ENCODE results near the gene SAMD8.
A peak's percentile ranks its signal among the peaks of the same experiment; 100 is the strongest.
"Not testable (repeated sequence)": the region's sequence is repeated elsewhere in the genome, so short reads cannot be mapped to it uniquely, and the experiment has no call there.

Gene SAMD8

DNA sequence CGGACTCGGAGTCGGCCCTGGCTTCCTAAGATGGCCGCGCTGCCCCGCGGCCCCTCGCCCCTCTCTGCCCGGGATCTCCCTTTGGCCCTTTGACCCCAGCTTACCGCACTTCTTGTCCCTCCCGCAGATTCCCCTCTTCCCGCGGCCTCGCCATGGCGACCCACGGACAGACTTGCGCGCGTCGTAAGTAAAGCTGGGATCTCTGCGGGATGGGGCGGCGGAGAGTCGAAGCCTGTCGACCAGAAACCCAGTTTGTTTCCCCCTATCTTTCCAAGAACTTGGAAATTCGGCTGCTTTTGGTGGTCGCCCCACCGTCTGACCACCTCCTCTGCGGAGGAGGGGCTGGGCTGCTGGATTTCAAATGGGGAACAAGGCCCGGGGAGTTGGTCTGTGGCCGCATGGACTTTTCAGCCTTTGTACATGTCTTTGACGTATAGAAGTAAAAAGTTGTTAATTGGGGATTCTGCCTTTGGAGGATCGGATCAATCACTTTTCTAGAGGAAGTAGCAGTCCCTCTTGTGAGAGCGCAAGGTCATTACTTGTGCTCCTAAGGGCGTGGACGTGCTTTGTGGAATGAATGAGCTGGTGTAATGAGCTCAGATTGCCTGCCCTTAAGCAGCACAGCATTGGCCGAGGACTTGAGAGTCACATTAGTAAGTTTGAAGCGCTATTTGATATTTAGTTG lies 99.7 kb downstream of the SAMD8 start:
- H3K9me3 ChIP-seq (ENCODE audit: control insufficient read depth, low read length), result no peaks in the 10 kb centered on the region
- H3K79me2 ChIP-seq, result peaks cover 47% of the 10 kb centered on the region
- peak overlapping the region; percentile 98 for H3K27ac ChIP-seq
- peaks cover 10% of the 10 kb centered on the region for H3K4me1 ChIP-seq
- H2AFZ ChIP-seq, result peak overlapping the region; percentile 97
- no peaks in the 10 kb centered on the region for H3K27me3 ChIP-seq (ENCODE audit: control insufficient read depth, insufficient read depth, low read length)
- peak overlapping the region; percentile 100 for H3K4me2 ChIP-seq (ENCODE audit: low read length)
- peak overlapping the region; percentile 85 for H3K9ac ChIP-seq
- H3K4me3 ChIP-seq (ENCODE audit: low read depth, low read length), result peak overlapping the region; percentile 98
- H3K36me3 ChIP-seq (ENCODE audit: control insufficient read depth, insufficient read depth, low read length), result no peaks in the 10 kb centered on the region
- TF ChIP-seq, protein P1, sequence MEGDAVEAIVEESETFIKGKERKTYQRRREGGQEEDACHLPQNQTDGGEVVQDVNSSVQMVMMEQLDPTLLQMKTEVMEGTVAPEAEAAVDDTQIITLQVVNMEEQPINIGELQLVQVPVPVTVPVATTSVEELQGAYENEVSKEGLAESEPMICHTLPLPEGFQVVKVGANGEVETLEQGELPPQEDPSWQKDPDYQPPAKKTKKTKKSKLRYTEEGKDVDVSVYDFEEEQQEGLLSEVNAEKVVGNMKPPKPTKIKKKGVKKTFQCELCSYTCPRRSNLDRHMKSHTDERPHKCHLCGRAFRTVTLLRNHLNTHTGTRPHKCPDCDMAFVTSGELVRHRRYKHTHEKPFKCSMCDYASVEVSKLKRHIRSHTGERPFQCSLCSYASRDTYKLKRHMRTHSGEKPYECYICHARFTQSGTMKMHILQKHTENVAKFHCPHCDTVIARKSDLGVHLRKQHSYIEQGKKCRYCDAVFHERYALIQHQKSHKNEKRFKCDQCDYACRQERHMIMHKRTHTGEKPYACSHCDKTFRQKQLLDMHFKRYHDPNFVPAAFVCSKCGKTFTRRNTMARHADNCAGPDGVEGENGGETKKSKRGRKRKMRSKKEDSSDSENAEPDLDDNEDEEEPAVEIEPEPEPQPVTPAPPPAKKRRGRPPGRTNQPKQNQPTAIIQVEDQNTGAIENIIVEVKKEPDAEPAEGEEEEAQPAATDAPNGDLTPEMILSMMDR (IDR thresholded peaks at IDR 0.05), result no peak

DNA sequence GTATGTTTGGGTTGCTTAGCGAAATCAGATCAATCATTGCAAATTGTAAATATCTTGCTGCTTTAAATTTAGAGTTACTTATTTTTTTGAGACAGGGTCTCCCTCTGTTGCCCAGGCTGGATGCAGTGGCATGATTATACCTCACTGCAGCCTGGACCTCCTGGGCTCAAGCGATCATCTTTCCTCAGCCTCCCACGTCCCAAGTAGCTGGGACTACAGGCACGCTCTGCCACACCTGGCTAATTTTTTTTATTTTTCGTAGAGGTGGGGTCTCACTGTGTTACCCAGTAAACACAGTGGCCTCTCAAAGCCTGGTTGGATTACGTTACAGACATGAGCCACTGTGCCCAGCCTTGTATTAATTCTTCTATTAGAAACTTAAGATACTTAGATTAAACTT lies 100.9 kb downstream of the SAMD8 start:
- no peak overlapping the region for H3K27ac ChIP-seq
- TF ChIP-seq, protein P1 (IDR thresholded peaks at IDR 0.05), result no peak
- no peaks in the 10 kb centered on the region for H3K36me3 ChIP-seq (ENCODE audit: control insufficient read depth, insufficient read depth, low read length)
- no peak overlapping the region for H3K4me3 ChIP-seq (ENCODE audit: low read depth, low read length)
- no peak overlapping the region for H3K9ac ChIP-seq
- H3K79me2 ChIP-seq, result peaks cover 58% of the 10 kb centered on the region
- no peaks in the 10 kb centered on the region for H3K9me3 ChIP-seq (ENCODE audit: control insufficient read depth, low read length)
- peak overlapping the region; percentile 100 for H3K4me2 ChIP-seq (ENCODE audit: low read length)
- peaks cover 10% of the 10 kb centered on the region for H3K4me1 ChIP-seq
- H3K27me3 ChIP-seq (ENCODE audit: control insufficient read depth, insufficient read depth, low read length), result no peaks in the 10 kb centered on the region
- H2AFZ ChIP-seq, result no peak overlapping the region

DNA sequence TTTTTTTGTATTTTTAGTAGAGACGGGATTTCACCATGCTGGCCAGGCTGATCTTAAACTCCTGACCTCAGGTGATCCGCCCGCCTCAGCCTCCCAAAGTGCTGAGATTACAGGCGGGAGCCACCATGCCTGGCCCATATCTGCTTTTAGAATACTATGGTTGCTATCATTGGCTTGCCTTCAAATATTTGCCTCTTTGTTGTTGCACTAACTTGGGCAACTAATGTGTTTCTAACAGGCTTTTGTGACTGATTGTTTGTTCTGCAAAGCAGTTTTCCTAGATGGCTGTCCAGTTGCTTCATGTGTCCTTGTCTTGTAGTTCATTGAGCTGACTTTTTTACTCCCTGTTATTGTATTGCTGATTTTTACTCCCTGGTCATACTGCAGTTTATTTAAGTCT lies 108.8 kb downstream of the SAMD8 start:
- Histone ChIP-seq H3K4me2 (ENCODE audit: low read length) (no peak overlapping the region), H3K9ac (no peak overlapping the region), H3K79me2 (peaks cover 40% of the 10 kb centered on the region), H3K27ac (no peak overlapping the region), H3K27me3 (ENCODE audit: control insufficient read depth, insufficient read depth, low read length) (no peaks in the 10 kb centered on the region), H3K4me3 (ENCODE audit: low read depth, low read length) (no peak overlapping the region), H3K36me3 (ENCODE audit: control insufficient read depth, insufficient read depth, low read length) (no peaks in the 10 kb centered on the region), H3K9me3 (ENCODE audit: control insufficient read depth, low read length) (no peaks in the 10 kb centered on the region), H2AFZ (no peak overlapping the region), H3K4me1 (peaks cover 18% of the 10 kb centered on the region)
- TF ChIP-seq, protein P1 (IDR thresholded peaks at IDR 0.05), result no peak

DNA sequence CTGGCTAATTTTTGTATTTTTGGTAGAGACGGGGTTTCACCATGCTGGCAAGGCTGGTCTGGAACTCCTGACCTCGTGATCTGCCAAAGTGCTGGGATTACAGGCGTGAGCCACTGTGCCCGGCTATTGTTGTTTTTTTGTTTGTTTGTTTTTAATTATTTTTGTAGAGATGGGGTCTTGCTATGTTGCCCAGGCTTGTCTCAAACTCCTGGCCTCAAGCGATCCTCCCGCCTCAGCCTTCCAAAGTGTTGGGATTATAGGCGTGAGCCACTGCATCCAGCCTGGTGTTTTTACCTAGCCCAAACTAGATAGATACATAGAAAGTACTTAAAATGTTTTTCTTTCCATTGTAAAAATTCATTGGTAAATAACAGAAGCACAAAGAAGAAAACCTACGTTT lies 110.0 kb downstream of the SAMD8 start:
- not testable (repeated sequence) for H3K4me2 ChIP-seq (ENCODE audit: low read length); H3K36me3 ChIP-seq (ENCODE audit: control insufficient read depth, insufficient read depth, low read length); H3K27ac ChIP-seq; H3K9ac ChIP-seq; H3K27me3 ChIP-seq (ENCODE audit: control insufficient read depth, insufficient read depth, low read length); H3K9me3 ChIP-seq (ENCODE audit: control insufficient read depth, low read length); H3K4me3 ChIP-seq (ENCODE audit: low read depth, low read length); H2AFZ ChIP-seq
- Histone ChIP-seq H3K79me2 (peaks cover 32% of the 10 kb centered on the region), H3K4me1 (peaks cover 27% of the 10 kb centered on the region)

DNA sequence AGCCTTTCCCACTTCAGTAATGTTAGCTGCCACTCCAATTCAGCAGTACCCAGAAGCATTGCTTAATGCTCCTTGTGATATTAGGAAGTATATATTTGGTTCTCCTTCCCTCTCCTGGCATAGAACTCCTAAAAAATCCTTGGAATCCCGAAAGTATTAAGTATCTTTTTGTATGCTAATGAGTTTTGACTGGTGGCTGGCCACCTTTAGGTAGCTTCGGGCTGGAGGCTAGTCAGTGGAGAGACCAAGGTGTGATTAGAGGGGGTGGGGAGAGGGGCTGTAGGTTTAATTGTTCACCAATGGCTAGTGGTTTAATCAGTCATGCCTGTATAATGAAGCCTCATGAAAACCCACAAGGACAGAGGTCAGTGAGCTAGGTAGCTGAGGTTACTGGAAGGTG lies 112.1 kb downstream of the SAMD8 start:
- no peak overlapping the region for H3K4me3 ChIP-seq (ENCODE audit: low read depth, low read length)
- peaks cover 35% of the 10 kb centered on the region for H3K4me1 ChIP-seq
- H2AFZ ChIP-seq, result no peak overlapping the region
- H3K9ac ChIP-seq, result no peak overlapping the region
- H3K36me3 ChIP-seq (ENCODE audit: control insufficient read depth, insufficient read depth, low read length), result no peaks in the 10 kb centered on the region
- H3K79me2 ChIP-seq, result peaks cover 29% of the 10 kb centered on the region
- no peaks in the 10 kb centered on the region for H3K27me3 ChIP-seq (ENCODE audit: control insufficient read depth, insufficient read depth, low read length)
- H3K4me2 ChIP-seq (ENCODE audit: low read length), result no peak overlapping the region
- TF ChIP-seq, protein P1 (IDR thresholded peaks at IDR 0.05), result no peak
- no peak overlapping the region for H3K27ac ChIP-seq
- no peaks in the 10 kb centered on the region for H3K9me3 ChIP-seq (ENCODE audit: control insufficient read depth, low read length)

All from parathyroid adenoma (tissue), 2 donors.